ENCODE results near the gene ALAS1. TPM values are rescaled to one million over a fixed set of nuclear protein-coding genes. Genes with fewer than 3 reads are reported as not detected.

The ALAS1 gene
- total and polyA plus RNA-seq, 9 donors, result 26.4 to 35.4 (median 30.9) TPM

Other genes with a start within 250 kb of the ALAS1 start
- gene GPR62, start 242.8 kb upstream of the ALAS1 start, total RNA-seq, result 0.13 TPM
- under 1 TPM; 0.18 to 0.59 (median 0.52) TPM for gene GPR62, start 242.8 kb upstream of the ALAS1 start, polyA plus RNA-seq (ENCODE audit: insufficient read depth in 1 of 8, insufficient read length in 8 of 8, low replicate concordance in 1 of 8)
- gene PCBP4, start 230.7 kb upstream of the ALAS1 start, total RNA-seq, result 48.0 TPM
- 10 to 100 TPM; 61.8 to 91.3 (median 74.4) TPM for gene PCBP4, start 230.7 kb upstream of the ALAS1 start, polyA plus RNA-seq (ENCODE audit: insufficient read depth in 1 of 8, insufficient read length in 8 of 8, low replicate concordance in 1 of 8)
- 11.8 TPM for gene ABHD14B, start 224.1 kb upstream of the ALAS1 start, total RNA-seq
- 10 to 100 TPM; 18.5 to 30.2 (median 23.6) TPM for gene ABHD14B, start 224.1 kb upstream of the ALAS1 start, polyA plus RNA-seq (ENCODE audit: insufficient read depth in 1 of 8, insufficient read length in 8 of 8, low replicate concordance in 1 of 8)
- gene ABHD14A, start 223.1 kb upstream of the ALAS1 start, total RNA-seq, result 15.9 TPM
- gene ABHD14A, start 223.1 kb upstream of the ALAS1 start, polyA plus RNA-seq (ENCODE audit: insufficient read depth in 1 of 8, insufficient read length in 8 of 8, low replicate concordance in 1 of 8), result 10 to 100 TPM; 11.1 to 17.6 (median 13.8) TPM
- gene ACY1, start 214.6 kb upstream of the ALAS1 start, total RNA-seq, result 13.8 TPM
- gene ACY1, start 214.6 kb upstream of the ALAS1 start, polyA plus RNA-seq (ENCODE audit: insufficient read depth in 1 of 8, insufficient read length in 8 of 8, low replicate concordance in 1 of 8), result 10 to 100 TPM; 10.2 to 20.7 (median 13.9) TPM
- gene RPL29, start 202.3 kb upstream of the ALAS1 start, total RNA-seq, result 2,497 TPM
- gene RPL29, start 202.3 kb upstream of the ALAS1 start, polyA plus RNA-seq (ENCODE audit: insufficient read depth in 1 of 8, insufficient read length in 8 of 8, low replicate concordance in 1 of 8), result 1,000 to 10,000 TPM; 2,610 to 3,484 (median 2,959) TPM
- 14.0 TPM for gene DUSP7, start 141.6 kb upstream of the ALAS1 start, total RNA-seq
- gene DUSP7, start 141.6 kb upstream of the ALAS1 start, polyA plus RNA-seq (ENCODE audit: insufficient read depth in 1 of 8, insufficient read length in 8 of 8, low replicate concordance in 1 of 8), result 10 to 100 TPM; 19.2 to 32.5 (median 26.5) TPM
- gene POC1A, start 43.7 kb upstream of the ALAS1 start, total RNA-seq, result 3.1 TPM
- 1 to 10 TPM; 4.2 to 7.5 (median 5.7) TPM for gene POC1A, start 43.7 kb upstream of the ALAS1 start, polyA plus RNA-seq (ENCODE audit: insufficient read depth in 1 of 8, insufficient read length in 8 of 8, low replicate concordance in 1 of 8)
- gene TLR9, start 27.5 kb downstream of the ALAS1 start, total RNA-seq, result 0.09 TPM
- under 1 TPM in 7 of 8 donors, not detected in 1; 0.09 to 0.21 (median 0.16) TPM for gene TLR9, start 27.5 kb downstream of the ALAS1 start, polyA plus RNA-seq (ENCODE audit: insufficient read depth in 1 of 8, insufficient read length in 8 of 8, low replicate concordance in 1 of 8)
- 22.0 TPM for gene TWF2, start 41.0 kb downstream of the ALAS1 start, total RNA-seq
- 10 to 100 TPM; 23.5 to 36.6 (median 29.9) TPM for gene TWF2, start 41.0 kb downstream of the ALAS1 start, polyA plus RNA-seq (ENCODE audit: insufficient read depth in 1 of 8, insufficient read length in 8 of 8, low replicate concordance in 1 of 8)
- 11.6 TPM for gene PPM1M, start 47.6 kb downstream of the ALAS1 start, total RNA-seq
- gene PPM1M, start 47.6 kb downstream of the ALAS1 start, polyA plus RNA-seq (ENCODE audit: insufficient read depth in 1 of 8, insufficient read length in 8 of 8, low replicate concordance in 1 of 8), result 10 to 100 TPM; 13.2 to 22.5 (median 17.9) TPM
- 52.6 TPM for gene WDR82, start 80.5 kb downstream of the ALAS1 start, total RNA-seq
- 100 to 1,000 TPM in 2 of 8 donors, 10 to 100 TPM in 6; 74.2 to 103 (median 89.2) TPM for gene WDR82, start 80.5 kb downstream of the ALAS1 start, polyA plus RNA-seq (ENCODE audit: insufficient read depth in 1 of 8, insufficient read length in 8 of 8, low replicate concordance in 1 of 8)
- 4.5 TPM for gene GLYCTK, start 89.7 kb downstream of the ALAS1 start, total RNA-seq
- 10 to 100 TPM in 1 of 8 donors, 1 to 10 TPM in 7; 4.0 to 10.2 (median 5.0) TPM for gene GLYCTK, start 89.7 kb downstream of the ALAS1 start, polyA plus RNA-seq (ENCODE audit: insufficient read depth in 1 of 8, insufficient read length in 8 of 8, low replicate concordance in 1 of 8)
- gene DNAH1, start 118.2 kb downstream of the ALAS1 start, total RNA-seq, result 3.2 TPM
- 1 to 10 TPM; 3.3 to 6.0 (median 4.6) TPM for gene DNAH1, start 118.2 kb downstream of the ALAS1 start, polyA plus RNA-seq (ENCODE audit: insufficient read depth in 1 of 8, insufficient read length in 8 of 8, low replicate concordance in 1 of 8)
- gene BAP1, start 211.8 kb downstream of the ALAS1 start, total RNA-seq, result 39.1 TPM
- 10 to 100 TPM; 49.0 to 64.9 (median 55.5) TPM for gene BAP1, start 211.8 kb downstream of the ALAS1 start, polyA plus RNA-seq (ENCODE audit: insufficient read depth in 1 of 8, insufficient read length in 8 of 8, low replicate concordance in 1 of 8)
- gene PHF7, start 212.5 kb downstream of the ALAS1 start, total RNA-seq, result 7.1 TPM
- 1 to 10 TPM; 6.9 to 9.3 (median 8.2) TPM for gene PHF7, start 212.5 kb downstream of the ALAS1 start, polyA plus RNA-seq (ENCODE audit: insufficient read depth in 1 of 8, insufficient read length in 8 of 8, low replicate concordance in 1 of 8)
- gene SEMA3G, start 246.9 kb downstream of the ALAS1 start, total RNA-seq, result 10.8 TPM
- gene SEMA3G, start 246.9 kb downstream of the ALAS1 start, polyA plus RNA-seq (ENCODE audit: insufficient read depth in 1 of 8, insufficient read length in 8 of 8, low replicate concordance in 1 of 8), result 10 to 100 TPM; 11.0 to 20.3 (median 16.3) TPM